Sigmoid colon (tissue), 7 donors: ENCODE data around the gene SMIM1. TPM values are rescaled to one million over a fixed set of nuclear protein-coding genes. Genes with fewer than 3 reads are reported as not detected.

ENCODE experiments used
- DNase-seq: peaks from one replicate; pipeline ENCODE4 v3.0.0-alpha.2; 2019
- H3K27ac ChIP-seq, 4 donors: fragments of 200-600 bp; sonication (generic); one replicate each; pipeline ENCODE4 v1.5.1; 2016 to 2019; ENCODE audit warnings: mild to moderate bottlenecking in 1 of 4
- H3K27me3 ChIP-seq, 3 donors: fragments of 200-600 bp; sonication (generic); one replicate each; pipeline ENCODE4 v1.5.1; 2019; ENCODE audit warnings: mild to moderate bottlenecking in 1 of 3
- H3K36me3 ChIP-seq, 4 donors: fragments of 200-600 bp; sonication (generic); one replicate each; pipeline ENCODE4 v1.5.1; 2016 to 2019
- H3K4me1 ChIP-seq, 4 donors: fragments of 200-600 bp; sonication (generic); one replicate each; pipeline ENCODE4 v1.5.1; 2017 to 2019
- H3K4me3 ChIP-seq, 4 donors: fragments of 200-600 bp; sonication (generic); one replicate each; pipeline ENCODE4 v1.5.1; 2017 to 2019; ENCODE audit warnings: mild to moderate bottlenecking in 2 of 4, moderate library complexity in 1 of 4
- H3K9me3 ChIP-seq, 4 donors: fragments of 200-600 bp in 3 of 4; sonication (generic) in 3 of 4; one replicate each; pipeline versions ENCODE4 v1.5.1 to v1.6.1; 2013 to 2019
- EP300 ChIP-seq, 4 donors: sonication (generic); formaldehyde crosslinking; IDR thresholded peaks; one replicate each; pipeline ENCODE4 v1.6.1; 2017; ENCODE audit warnings: antibody characterized with exemption in 4 of 4
- POLR2A ChIP-seq, 2 donors: fragments of 450-650 bp; IDR thresholded peaks; one replicate each; pipeline ENCODE4 v1.6.1; 2016; ENCODE audit warnings: antibody characterized with exemption in 2 of 2, mild to moderate bottlenecking in 2 of 2, moderate library complexity in 2 of 2
- POLR2AphosphoS5 ChIP-seq, 4 donors: sonication (generic); formaldehyde crosslinking; IDR thresholded peaks; one replicate each; pipeline ENCODE4 v1.6.1; 2017; ENCODE audit warnings: antibody characterized with exemption in 4 of 4
- WGBS, 2 donors: extraction: QIAGEN DNeasy Blood & Tissue Kit; methylation state at CpG; one replicate each; pipeline ENCODE4 v1.1.7; 2013; 5-methylcytosine and 5-hydroxymethylcytosine counted together
- intact Hi-C: fragments of 100-400 bp; cut with DNase I; formaldehyde crosslinking; loops from one replicate; pipeline ENCODE4 v1.15.1; 2023
- polyA plus RNA-seq, 3 donors: library from polyadenylated mRNA; stranded (reverse); fragments of 200-250 nt; gene quantifications; one replicate each; pipeline ENCODE4 v1.2.3, GENCODE V29; 2013
- total RNA-seq, 4 donors: library from RNA; depleted of rRNA; stranded (reverse); fragments of >200 nt; gene quantifications; one replicate each; pipeline ENCODE4 v1.1.0, GENCODE V29; 2016
- TF ChIP-seq, protein P1 (sequence below), 4 experiments: fragments of 450-650 bp in 3 of 4; fragments of 200-600 bp in 1 of 4; IDR thresholded peaks; one replicate each; pipeline ENCODE4 v1.5.1; 2016 to 2019; ENCODE audit warnings: antibody characterized with exemption in 4 of 4, mild to moderate bottlenecking in 3 of 4, moderate library complexity in 2 of 4
- donor health status: healthy with polysubstance abuse.
- donor health status: Bipolar disorder and iron deficiency.
- donor health status: healthy.

SMIM1 gene
- total and polyA plus RNA-seq, 7 donors, result 2.7 to 10.8 (median 6.8) TPM; not detected in 1

DNA sequence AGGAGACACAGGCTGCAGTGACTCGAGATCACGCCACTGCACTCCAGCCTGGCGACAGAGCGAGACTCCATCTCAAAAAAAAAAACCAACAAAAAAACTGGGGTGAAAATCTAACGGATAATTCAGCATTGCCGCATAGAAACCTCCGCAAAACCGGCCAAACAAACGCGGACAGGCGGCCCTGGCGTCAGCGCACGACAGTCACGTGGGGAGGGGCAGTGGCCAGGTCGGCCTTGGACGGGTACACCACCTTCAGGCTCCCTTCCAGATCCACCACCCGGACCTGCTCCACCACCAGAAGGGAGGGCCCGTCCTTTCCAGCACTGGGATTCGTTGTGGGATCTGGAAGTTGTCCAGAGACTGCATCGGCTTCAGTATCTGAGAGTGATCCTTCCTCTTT, 8.4 kb downstream of the SMIM1 start:
- 89 to 94% methylated on average over 21 of the region's 21 CpGs for WGBS, 2 donors
- Histone ChIP-seq H3K36me3 (peaks cover 22 to 78% (median 65%) of the 10 kb centered on the region in 4 donors), H3K27me3 (no peaks in the 10 kb centered on the region), H3K4me1 (peaks cover 0 to 6% (median 2%) of the 10 kb centered on the region in 4 donors), H3K4me3 (no peak overlapping the region), H3K27ac (no peak overlapping the region), H3K9me3 (no peaks in the 10 kb centered on the region)
- DNase-seq, result no peak
- intact Hi-C loops, result no loop called here
- TF ChIP-seq, protein P1, sequence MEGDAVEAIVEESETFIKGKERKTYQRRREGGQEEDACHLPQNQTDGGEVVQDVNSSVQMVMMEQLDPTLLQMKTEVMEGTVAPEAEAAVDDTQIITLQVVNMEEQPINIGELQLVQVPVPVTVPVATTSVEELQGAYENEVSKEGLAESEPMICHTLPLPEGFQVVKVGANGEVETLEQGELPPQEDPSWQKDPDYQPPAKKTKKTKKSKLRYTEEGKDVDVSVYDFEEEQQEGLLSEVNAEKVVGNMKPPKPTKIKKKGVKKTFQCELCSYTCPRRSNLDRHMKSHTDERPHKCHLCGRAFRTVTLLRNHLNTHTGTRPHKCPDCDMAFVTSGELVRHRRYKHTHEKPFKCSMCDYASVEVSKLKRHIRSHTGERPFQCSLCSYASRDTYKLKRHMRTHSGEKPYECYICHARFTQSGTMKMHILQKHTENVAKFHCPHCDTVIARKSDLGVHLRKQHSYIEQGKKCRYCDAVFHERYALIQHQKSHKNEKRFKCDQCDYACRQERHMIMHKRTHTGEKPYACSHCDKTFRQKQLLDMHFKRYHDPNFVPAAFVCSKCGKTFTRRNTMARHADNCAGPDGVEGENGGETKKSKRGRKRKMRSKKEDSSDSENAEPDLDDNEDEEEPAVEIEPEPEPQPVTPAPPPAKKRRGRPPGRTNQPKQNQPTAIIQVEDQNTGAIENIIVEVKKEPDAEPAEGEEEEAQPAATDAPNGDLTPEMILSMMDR (IDR thresholded peaks at IDR 0.05), result no peak
- TF ChIP-seq EP300 (IDR thresholded peaks at IDR 0.05), result no peak
- TF ChIP-seq POLR2AphosphoS5 (IDR thresholded peaks at IDR 0.05), result no peak
- no peak for TF ChIP-seq POLR2A (IDR thresholded peaks at IDR 0.05)

DNA sequence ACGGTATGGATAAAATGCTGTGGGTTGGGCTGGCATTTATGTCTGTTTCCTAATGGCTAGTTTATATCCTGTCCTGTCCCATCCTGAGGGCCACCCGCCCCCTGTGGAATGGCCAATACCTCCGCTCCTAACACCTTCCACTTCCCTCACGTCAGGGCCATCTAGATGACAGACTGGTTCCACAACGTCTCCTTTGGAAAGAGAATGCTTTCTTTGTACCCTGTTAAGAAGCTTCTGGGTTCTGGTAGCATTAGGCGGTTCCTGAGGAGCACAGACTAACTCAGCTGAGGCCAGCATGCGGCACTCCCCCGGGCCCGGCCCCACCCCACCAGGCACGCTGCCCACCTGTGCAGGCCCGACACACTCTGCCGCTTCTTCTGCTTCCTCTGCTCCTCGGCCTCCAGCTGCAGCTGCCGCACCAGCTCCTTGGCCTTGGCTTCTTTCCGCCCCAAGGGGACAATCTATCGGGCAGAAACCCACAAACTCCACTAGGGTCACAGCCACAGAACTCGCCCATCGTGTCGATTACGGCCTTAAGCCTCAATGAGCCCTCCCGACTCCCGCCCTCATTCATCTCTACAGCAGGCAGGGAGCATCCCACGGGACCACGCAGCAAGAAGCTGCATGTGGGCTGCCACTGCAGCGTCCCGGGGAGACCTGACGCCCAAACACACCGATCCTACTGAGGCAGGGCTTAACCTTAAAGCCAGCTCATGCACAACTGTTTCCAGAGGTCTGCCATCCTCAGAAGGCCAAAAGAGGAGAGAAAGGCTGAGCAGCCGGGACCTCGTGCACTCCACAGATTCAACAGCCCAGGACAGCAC, 11.3 kb downstream of the SMIM1 start:
- Histone ChIP-seq H3K4me3 (no peak overlapping the region), H3K36me3 (peaks cover 28 to 94% (median 82%) of the 10 kb centered on the region in 4 donors), H3K27me3 (no peaks in the 10 kb centered on the region), H3K9me3 (no peaks in the 10 kb centered on the region), H3K27ac (no peak overlapping the region), H3K4me1 (no peaks in the 10 kb centered on the region)
- 94 to 95% methylated on average over 30 of the region's 30 CpGs for WGBS, 2 donors
- DNase-seq, result no peak
- TF ChIP-seq POLR2AphosphoS5 (IDR thresholded peaks at IDR 0.05), result no peak
- no peak for TF ChIP-seq POLR2A (IDR thresholded peaks at IDR 0.05)
- TF ChIP-seq EP300 (IDR thresholded peaks at IDR 0.05), result no peak
- TF ChIP-seq, protein P1 (IDR thresholded peaks at IDR 0.05), result no peak
- intact Hi-C loops, result no loop called here

GRCh38 chr1:3785045-3785444, 12.5 kb downstream of the SMIM1 start:
- H3K4me3 ChIP-seq, result no peak overlapping the region
- WGBS, 2 donors, result 51 to 81% methylated on average over 13 of the region's 13 CpGs
- intact Hi-C loops, result no loop called here
- no peaks in the 10 kb centered on the region for H3K9me3 ChIP-seq
- no peaks in the 10 kb centered on the region for H3K27me3 ChIP-seq
- DNase-seq, result no peak
- H3K27ac ChIP-seq, result no peak overlapping the region
- peaks cover 0 to 6% (median 0%) of the 10 kb centered on the region in 4 donors for H3K4me1 ChIP-seq
- peaks cover 24 to 92% (median 73%) of the 10 kb centered on the region in 4 donors for H3K36me3 ChIP-seq
- TF ChIP-seq EP300 (IDR thresholded peaks at IDR 0.05) (no peak), POLR2AphosphoS5 (IDR thresholded peaks at IDR 0.05) (no peak), POLR2A (IDR thresholded peaks at IDR 0.05) (no peak)
- TF ChIP-seq, protein P1 (IDR thresholded peaks at IDR 0.05), result no peak

DNA sequence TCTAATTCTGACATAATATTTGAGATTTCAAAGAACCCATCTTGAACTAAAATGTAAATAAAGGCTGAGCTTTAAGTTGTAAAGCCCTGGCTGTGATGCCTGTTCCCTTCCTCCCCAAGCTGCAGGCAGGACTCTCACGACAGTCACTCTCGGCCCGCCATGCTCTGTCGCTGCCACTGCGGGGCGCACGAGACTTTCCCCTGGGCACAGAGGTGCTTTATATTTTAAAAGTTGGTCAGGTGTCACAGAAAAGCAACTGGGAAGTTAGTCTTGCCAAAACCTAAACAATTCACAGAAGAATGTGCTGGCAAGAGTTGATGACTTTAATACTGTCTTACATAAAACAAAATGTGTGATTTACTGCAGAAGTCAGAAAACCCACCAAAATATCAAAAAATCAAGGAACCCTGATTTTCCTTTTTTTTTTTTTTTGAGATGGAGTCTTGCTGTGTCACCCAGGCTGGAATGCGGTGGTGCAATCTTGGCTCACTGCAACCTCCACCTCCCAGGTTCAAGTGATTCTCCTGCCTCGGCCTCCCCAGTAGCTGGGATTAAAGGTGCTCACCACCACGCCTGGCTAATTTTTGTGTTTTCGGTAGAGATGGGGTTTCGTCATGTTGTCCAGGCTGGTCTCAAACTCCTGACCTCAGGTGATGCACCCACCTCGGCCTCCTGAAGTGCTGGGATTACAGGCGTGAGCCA, 13.1 kb downstream of the SMIM1 start:
- WGBS, 2 donors, result 58 to 79% methylated on average over 14 of the region's 14 CpGs
- peaks cover 24 to 89% (median 68%) of the 10 kb centered on the region in 4 donors for H3K36me3 ChIP-seq

More for the DNA sequence above, 13.1 kb downstream of the SMIM1 start:
- H3K27me3 ChIP-seq, result no peaks in the 10 kb centered on the region
- intact Hi-C loops, result no loop called here
- H3K9me3 ChIP-seq, result no peaks in the 10 kb centered on the region
- TF ChIP-seq POLR2AphosphoS5 (IDR thresholded peaks at IDR 0.05) (no peak), EP300 (IDR thresholded peaks at IDR 0.05) (no peak), POLR2A (IDR thresholded peaks at IDR 0.05) (no peak)
- TF ChIP-seq, protein P1 (IDR thresholded peaks at IDR 0.05), result no peak
- peaks cover 0 to 11% (median 0%) of the 10 kb centered on the region in 4 donors for H3K4me1 ChIP-seq
- H3K4me3 ChIP-seq, result no peak overlapping the region
- DNase-seq, result no peak
- H3K27ac ChIP-seq, result no peak overlapping the region
